ENCODE data around the gene CDYL2.

DNA sequence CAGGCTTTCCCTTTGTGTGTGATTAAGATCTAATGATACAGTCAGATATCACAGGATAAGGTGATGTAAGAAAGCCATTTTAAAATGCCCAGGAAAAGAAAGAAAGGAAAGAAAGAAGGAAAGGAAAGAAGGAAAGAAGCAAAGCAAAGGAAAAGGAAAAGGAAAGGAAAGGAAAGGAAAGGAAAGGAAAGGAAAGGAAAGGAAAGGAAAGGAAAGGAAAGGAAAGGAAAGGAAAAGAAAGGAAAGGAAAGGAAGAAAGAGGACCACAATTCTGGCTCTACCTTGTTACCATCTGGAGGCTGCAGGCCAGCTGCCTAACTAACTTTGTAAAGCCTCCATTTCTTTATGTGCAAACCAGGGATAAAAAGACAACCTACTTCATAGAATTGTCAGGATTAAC lies 132.0 kb downstream of the CDYL2 start:
- TF ChIP-seq EZH2phosphoT487 (IDR thresholded peaks at IDR 0.05; ENCODE audit: borderline replicate concordance, low read length) = no peak
- TF ChIP-seq, protein P1, sequence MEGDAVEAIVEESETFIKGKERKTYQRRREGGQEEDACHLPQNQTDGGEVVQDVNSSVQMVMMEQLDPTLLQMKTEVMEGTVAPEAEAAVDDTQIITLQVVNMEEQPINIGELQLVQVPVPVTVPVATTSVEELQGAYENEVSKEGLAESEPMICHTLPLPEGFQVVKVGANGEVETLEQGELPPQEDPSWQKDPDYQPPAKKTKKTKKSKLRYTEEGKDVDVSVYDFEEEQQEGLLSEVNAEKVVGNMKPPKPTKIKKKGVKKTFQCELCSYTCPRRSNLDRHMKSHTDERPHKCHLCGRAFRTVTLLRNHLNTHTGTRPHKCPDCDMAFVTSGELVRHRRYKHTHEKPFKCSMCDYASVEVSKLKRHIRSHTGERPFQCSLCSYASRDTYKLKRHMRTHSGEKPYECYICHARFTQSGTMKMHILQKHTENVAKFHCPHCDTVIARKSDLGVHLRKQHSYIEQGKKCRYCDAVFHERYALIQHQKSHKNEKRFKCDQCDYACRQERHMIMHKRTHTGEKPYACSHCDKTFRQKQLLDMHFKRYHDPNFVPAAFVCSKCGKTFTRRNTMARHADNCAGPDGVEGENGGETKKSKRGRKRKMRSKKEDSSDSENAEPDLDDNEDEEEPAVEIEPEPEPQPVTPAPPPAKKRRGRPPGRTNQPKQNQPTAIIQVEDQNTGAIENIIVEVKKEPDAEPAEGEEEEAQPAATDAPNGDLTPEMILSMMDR (IDR thresholded peaks at IDR 0.05; ENCODE audit: low read depth, low read length, poor library complexity, severe bottlenecking) = no peak

All from DOHH2 (cell line).